Calu3 (cell line): ENCODE results near the gene NR2F2. TPM values are rescaled to one million over a fixed set of nuclear protein-coding genes. Genes with fewer than 3 reads are reported as not detected.

ENCODE experiments used
- BruUV-seq: library from RNA; stranded (reverse); fragments of 400-500 nt; replicated peaks from 2 replicates; lab custom pipeline; 2021; lab: Mats Ljungman, UMichigan
- CTCF ChIA-PET: fragments of 300-600 bp; sonication (Branson Sonifier 250); formaldehyde crosslinking; loops from one replicate; lab custom pipeline; 2022; ENCODE audit warnings: antibody characterized with exemption; lab: Charles Lee
- DNase-seq: peaks from one replicate; pipeline ENCODE4 v3.0.0; 2022
- H3K27ac Mint-ChIP-seq: one replicate; pipeline ENCODE4 v1.8.0; 2022; ENCODE audit warnings: mixed read lengths; ENCODE audit not compliant: unreplicated experiment
- H3K27me3 Mint-ChIP-seq: one replicate; pipeline ENCODE4 v1.8.0; 2022; ENCODE audit warnings: mixed read lengths; ENCODE audit not compliant: unreplicated experiment
- H3K36me3 Mint-ChIP-seq: one replicate; pipeline ENCODE4 v1.8.0; 2022; ENCODE audit warnings: mild to moderate bottlenecking, moderate library complexity, mixed read lengths; ENCODE audit not compliant: insufficient read depth, unreplicated experiment
- H3K4me1 Mint-ChIP-seq: one replicate; pipeline ENCODE4 v1.8.0; 2022; ENCODE audit warnings: mild to moderate bottlenecking, low read depth, mixed read lengths; ENCODE audit not compliant: unreplicated experiment
- H3K4me3 Mint-ChIP-seq: one replicate; pipeline ENCODE4 v1.8.0; 2022; ENCODE audit warnings: mild to moderate bottlenecking, low read depth, moderate library complexity, mixed read lengths; ENCODE audit not compliant: unreplicated experiment
- H3K9me3 Mint-ChIP-seq: one replicate; pipeline ENCODE4 v1.8.0; 2022; ENCODE audit warnings: low read depth, mixed read lengths; ENCODE audit not compliant: unreplicated experiment
- intact Hi-C: fragments of 100-400 bp; cut with micrococcal nuclease; formaldehyde crosslinking; loops from one replicate; pipeline ENCODE4 v1.10.0; 2022; ENCODE audit not compliant: unreplicated experiment
- total RNA-seq: library from RNA; stranded (reverse); gene quantifications from 2 replicates; pipeline ENCODE4 v1.2.3, GENCODE V29; 2022
- TF ChIP-seq, protein P1 (sequence below): fragments of 200-600 bp; IDR thresholded peaks from one replicate; pipeline ENCODE4 v1.8.0; 2022; ENCODE audit warnings: antibody characterized with exemption; ENCODE audit not compliant: unreplicated experiment

The NR2F2 gene
- total RNA-seq, 1 experiment from 2014 or later = 158 TPM

DNA sequence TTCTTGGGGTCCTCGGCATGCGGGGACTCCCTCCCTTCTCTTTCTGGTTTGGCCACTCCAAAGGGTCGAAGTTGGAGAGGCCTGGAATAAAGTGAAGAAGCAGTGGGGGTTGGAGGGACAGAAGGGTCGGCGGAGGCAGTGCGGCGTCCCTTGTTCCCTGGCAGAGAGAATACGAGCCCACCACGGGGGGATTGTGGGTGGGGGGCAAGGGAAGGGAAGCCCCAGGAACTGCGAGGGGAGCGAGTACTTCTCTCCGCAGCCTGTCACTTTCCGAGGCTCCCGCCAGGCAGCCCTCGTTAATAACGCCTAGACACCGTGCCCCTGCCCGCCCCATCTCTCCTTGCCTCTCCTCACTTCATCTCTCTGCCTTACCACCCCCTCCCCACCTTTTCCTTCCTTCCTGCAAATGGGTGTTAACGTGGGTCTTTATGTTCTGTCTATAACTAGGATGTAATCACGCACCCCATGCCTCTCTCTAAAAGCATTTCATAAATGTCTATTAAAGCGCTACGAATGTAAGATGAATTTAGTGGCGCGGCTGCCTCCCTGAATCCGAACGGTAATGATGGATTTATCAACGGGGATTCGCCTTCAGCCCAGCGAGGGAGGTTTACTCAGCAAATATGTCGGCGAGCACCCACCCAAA, 13.7 kb downstream of the NR2F2 start:
- no peak for DNase-seq
- peaks cover 63% of the 10 kb centered on the region for H3K4me1 Mint-ChIP-seq
- H3K27ac Mint-ChIP-seq = no peak overlapping the region
- H3K36me3 Mint-ChIP-seq = peaks cover 100% of the 10 kb centered on the region
- CTCF ChIA-PET = interaction anchor here (1.4 to 9.8 kb wide), 3 partner anchors 9 to 24 kb away, joined by 4 to 121 read pairs (median 7); partner anchors contain the start of gene NR2F2
- TF ChIP-seq, protein P1, sequence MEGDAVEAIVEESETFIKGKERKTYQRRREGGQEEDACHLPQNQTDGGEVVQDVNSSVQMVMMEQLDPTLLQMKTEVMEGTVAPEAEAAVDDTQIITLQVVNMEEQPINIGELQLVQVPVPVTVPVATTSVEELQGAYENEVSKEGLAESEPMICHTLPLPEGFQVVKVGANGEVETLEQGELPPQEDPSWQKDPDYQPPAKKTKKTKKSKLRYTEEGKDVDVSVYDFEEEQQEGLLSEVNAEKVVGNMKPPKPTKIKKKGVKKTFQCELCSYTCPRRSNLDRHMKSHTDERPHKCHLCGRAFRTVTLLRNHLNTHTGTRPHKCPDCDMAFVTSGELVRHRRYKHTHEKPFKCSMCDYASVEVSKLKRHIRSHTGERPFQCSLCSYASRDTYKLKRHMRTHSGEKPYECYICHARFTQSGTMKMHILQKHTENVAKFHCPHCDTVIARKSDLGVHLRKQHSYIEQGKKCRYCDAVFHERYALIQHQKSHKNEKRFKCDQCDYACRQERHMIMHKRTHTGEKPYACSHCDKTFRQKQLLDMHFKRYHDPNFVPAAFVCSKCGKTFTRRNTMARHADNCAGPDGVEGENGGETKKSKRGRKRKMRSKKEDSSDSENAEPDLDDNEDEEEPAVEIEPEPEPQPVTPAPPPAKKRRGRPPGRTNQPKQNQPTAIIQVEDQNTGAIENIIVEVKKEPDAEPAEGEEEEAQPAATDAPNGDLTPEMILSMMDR = no peak
- no peaks in the 10 kb centered on the region for H3K9me3 Mint-ChIP-seq
- intact Hi-C loops = loop anchor here (2.0 kb wide), 2 partner anchors 17 to 1085 kb away; no protein-coding TSS in a partner anchor
- no TSS peak for BruUV-seq
- H3K4me3 Mint-ChIP-seq = no peak overlapping the region
- no peaks in the 10 kb centered on the region for H3K27me3 Mint-ChIP-seq

DNA sequence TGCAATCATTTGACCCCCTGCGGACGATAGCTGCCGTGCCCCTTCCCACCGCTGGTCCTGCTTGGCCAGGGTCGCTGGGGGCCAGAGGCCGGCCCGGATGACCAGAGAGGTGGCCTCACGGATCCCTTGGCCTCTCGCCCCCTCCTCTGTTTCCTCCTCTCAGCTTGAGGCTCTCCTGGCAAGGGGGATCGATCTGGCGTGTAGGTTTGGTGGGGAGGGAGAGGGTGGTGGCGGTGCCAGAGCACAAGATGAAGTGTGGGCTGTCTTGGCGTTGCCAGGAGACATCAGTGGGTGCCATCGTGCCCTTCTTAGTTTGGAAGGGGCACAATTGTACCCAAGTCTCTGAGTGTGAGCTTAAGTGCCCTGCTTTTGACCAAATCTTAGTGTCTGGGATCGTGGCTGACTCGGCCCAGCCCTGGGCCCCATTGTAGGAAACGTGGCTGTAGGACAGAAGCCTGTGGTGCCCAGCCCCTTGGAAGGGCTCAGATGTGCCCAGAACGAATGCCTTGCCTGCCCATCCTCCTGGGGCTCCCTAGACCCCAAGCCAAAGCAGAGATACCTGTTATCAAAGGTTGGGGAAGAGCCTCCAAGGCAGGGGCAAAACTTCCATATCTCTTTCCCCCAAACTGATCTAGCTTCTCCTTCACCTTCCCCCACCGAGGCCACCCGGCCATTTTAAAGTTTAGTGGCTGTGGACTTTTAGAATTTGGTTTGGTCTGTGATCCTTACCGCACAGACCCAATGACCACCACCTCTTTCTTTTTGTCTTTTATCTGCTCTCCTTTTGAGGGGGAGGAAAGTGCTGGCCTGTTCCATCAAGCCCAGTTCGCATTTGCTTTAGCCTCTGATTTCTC, 14.4 kb downstream of the NR2F2 start:
- TF ChIP-seq, protein P1 = no peak
- H3K27ac Mint-ChIP-seq = no peak overlapping the region
- no peaks in the 10 kb centered on the region for H3K9me3 Mint-ChIP-seq
- DNase-seq = peak; percentile 43
- H3K4me1 Mint-ChIP-seq = peaks cover 64% of the 10 kb centered on the region
- no peaks in the 10 kb centered on the region for H3K27me3 Mint-ChIP-seq
- no TSS peak for BruUV-seq
- CTCF ChIA-PET = interaction anchor here (0.5 to 9.8 kb wide), 6 partner anchors 8 to 1414 kb away, joined by 4 to 121 read pairs (median 4); partner anchors contain the start of gene NR2F2
- intact Hi-C loops = loop anchor here (2.0 to 5.0 kb wide), 3 partner anchors 18 to 1086 kb away; no protein-coding TSS in a partner anchor
- H3K4me3 Mint-ChIP-seq = no peak overlapping the region
- H3K36me3 Mint-ChIP-seq = peaks cover 100% of the 10 kb centered on the region

DNA sequence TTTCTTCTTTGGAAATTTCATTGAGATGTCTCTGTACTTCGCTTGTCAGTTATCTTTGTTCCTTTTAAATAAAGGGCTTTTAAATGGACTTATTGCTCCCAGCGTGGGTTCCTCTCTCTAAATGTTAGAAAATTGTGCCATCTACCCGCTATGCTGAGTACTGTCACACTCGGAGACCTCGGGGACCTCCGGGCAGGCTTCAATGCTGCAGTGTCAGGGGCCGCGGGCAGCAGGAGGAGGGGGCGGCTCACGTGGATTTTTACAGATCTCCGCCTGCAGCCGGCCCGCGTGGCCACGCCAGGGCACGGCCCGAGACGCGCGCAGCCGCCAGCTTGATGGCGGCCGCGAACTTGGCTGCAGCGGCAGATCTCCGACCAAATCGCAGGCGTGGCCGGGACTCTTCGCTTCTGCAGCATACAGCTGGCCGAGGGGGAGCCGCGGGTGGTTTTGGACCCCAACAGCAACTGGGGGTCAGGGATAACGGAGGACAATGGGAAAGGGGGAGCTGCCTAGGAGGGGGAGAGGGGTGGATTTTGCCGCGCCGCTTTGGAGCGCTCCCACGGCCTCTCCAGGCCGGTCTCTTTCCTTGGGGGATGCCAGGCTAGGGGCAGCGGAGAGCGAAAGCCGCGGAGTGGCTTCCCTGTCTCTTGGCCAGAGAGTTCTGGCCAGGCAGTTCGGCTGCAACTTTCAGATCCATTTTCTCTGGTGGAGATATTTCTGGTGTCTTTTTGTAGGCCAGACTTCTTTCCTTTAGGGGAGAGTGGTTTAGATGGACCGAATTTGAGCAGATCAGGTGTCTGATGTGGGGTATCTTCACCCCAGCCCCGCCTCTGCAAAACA, 15.3 kb downstream of the NR2F2 start:
- H3K27ac Mint-ChIP-seq = no peak overlapping the region
- no peaks in the 10 kb centered on the region for H3K27me3 Mint-ChIP-seq
- TF ChIP-seq, protein P1 = peak; percentile 66
- peaks cover 98% of the 10 kb centered on the region for H3K36me3 Mint-ChIP-seq
- intact Hi-C loops = loop anchor here (2.0 to 5.0 kb wide), 3 partner anchors 19 to 1087 kb away; no protein-coding TSS in a partner anchor
- H3K4me3 Mint-ChIP-seq = no peak overlapping the region
- peak; percentile 80 for DNase-seq
- CTCF ChIA-PET = interaction anchor here (0.5 to 9.8 kb wide), 8 partner anchors 9 to 1413 kb away, joined by 4 to 121 read pairs (median 4); partner anchors contain the start of gene NR2F2
- H3K4me1 Mint-ChIP-seq = peaks cover 70% of the 10 kb centered on the region
- no TSS peak for BruUV-seq
- no peaks in the 10 kb centered on the region for H3K9me3 Mint-ChIP-seq
